Measurements from ENCODE around the gene FITM1. TPM values are rescaled to one million over a fixed set of nuclear protein-coding genes. Genes with fewer than 3 reads are reported as not detected.
A peak's percentile ranks its signal among the peaks of the same experiment; 100 is the strongest.

FITM1 gene
- total RNA-seq, 1 experiment from 2014 or later: 0.89 TPM

DNA sequence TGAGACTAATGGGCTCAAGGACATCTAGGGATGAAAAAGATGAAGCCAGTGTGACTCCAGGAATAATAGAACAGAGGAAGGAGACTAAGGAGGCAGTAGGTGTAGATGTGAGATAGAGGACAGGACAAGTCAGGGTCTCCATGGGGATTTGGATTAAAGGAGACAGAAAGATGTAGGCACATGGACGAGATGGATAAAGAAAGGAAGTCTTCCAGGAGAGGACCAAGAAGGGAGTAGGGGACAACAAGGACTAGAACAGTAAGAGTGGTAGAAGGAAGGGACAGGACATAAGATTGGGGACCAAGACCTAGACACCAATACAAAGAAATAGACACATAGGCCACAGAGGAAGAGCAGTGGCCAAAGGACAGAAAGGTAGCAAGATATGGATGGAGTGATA is 43.5 kb upstream of the FITM1 start:
- H3K27ac ChIP-seq (ENCODE audit: low read length): no peak overlapping the region
- no peaks in the 10 kb centered on the region for H3K79me2 ChIP-seq (ENCODE audit: low read length)
- no peak overlapping the region for H3K4me2 ChIP-seq (ENCODE audit: low read depth, low read length, poor library complexity, severe bottlenecking)
- no peaks in the 10 kb centered on the region for H4K20me1 ChIP-seq (ENCODE audit: insufficient read depth, low read depth, low read length)
- H3K4me1 ChIP-seq (ENCODE audit: low read length): peaks cover 7% of the 10 kb centered on the region
- H3K9me3 ChIP-seq (ENCODE audit: low read length): no peaks in the 10 kb centered on the region
- H3K9ac ChIP-seq (ENCODE audit: low read length): no peak overlapping the region
- no peaks in the 10 kb centered on the region for H3K27me3 ChIP-seq (ENCODE audit: low read length)
- no peaks in the 10 kb centered on the region for H3K9me2 ChIP-seq (replicated peaks; ENCODE audit: insufficient read depth, low read length)
- H3K4me3 ChIP-seq (ENCODE audit: low read length): no peak overlapping the region
- DNase-seq: no peak
- H3K36me3 ChIP-seq (ENCODE audit: insufficient read depth, low read length): no peaks in the 10 kb centered on the region
- H2AFZ ChIP-seq (ENCODE audit: low read length): no peak overlapping the region

- H3K79me2 ChIP-seq (ENCODE audit: low read length): no peaks in the 10 kb centered on the region
- no peaks in the 10 kb centered on the region for H3K36me3 ChIP-seq (ENCODE audit: insufficient read depth, low read length)
- no peak overlapping the region for H3K27ac ChIP-seq (ENCODE audit: low read length)
- no peak overlapping the region for H3K4me2 ChIP-seq (ENCODE audit: low read depth, low read length, poor library complexity, severe bottlenecking)
- no peak for DNase-seq
- no peaks in the 10 kb centered on the region for H4K20me1 ChIP-seq (ENCODE audit: insufficient read depth, low read depth, low read length)
- no peaks in the 10 kb centered on the region for H3K9me3 ChIP-seq (ENCODE audit: low read length)
- no peak overlapping the region for H3K4me3 ChIP-seq (ENCODE audit: low read length)
- H3K9me2 ChIP-seq (replicated peaks; ENCODE audit: insufficient read depth, low read length): no peaks in the 10 kb centered on the region
- H3K9ac ChIP-seq (ENCODE audit: low read length): no peak overlapping the region
- H3K4me1 ChIP-seq (ENCODE audit: low read length): peaks cover 11% of the 10 kb centered on the region
- H3K27me3 ChIP-seq (ENCODE audit: low read length): no peaks in the 10 kb centered on the region
- no peak overlapping the region for H2AFZ ChIP-seq (ENCODE audit: low read length)
These were observed 42.4 kb upstream of the FITM1 start for GRCh38 chr14:24088095-24088494.

- no peaks in the 10 kb centered on the region for H3K9me2 ChIP-seq (replicated peaks; ENCODE audit: insufficient read depth, low read length)
- H3K27me3 ChIP-seq (ENCODE audit: low read length): no peaks in the 10 kb centered on the region
These were observed 40.6 kb upstream of the FITM1 start for GRCh38 chr14:24089890-24090289.

DNA sequence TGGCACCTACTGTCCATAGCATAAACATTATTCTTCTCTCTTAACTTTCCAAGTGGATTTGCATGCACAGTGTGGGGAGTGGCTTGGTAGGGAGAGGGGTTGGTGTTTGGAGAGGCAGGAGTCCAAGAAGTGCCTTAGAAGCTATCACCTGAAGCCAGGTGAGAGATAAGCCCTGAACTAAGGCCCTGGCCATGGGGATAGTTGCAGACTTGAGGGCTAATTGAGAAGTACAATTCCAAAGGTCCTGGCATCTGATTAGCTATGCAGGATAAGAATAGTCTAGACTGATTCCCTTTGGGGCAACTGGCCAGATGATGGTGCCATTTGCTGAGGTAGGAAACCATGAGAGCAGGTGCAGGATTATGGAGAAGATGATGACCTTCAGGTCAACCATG is 38.4 kb upstream of the FITM1 start:
- H2AFZ ChIP-seq (ENCODE audit: low read length): no peak overlapping the region
- H3K4me3 ChIP-seq (ENCODE audit: low read length): no peak overlapping the region
- no peak overlapping the region for H3K4me2 ChIP-seq (ENCODE audit: low read depth, low read length, poor library complexity, severe bottlenecking)
- H3K9me3 ChIP-seq (ENCODE audit: low read length): no peaks in the 10 kb centered on the region
- H4K20me1 ChIP-seq (ENCODE audit: insufficient read depth, low read depth, low read length): no peaks in the 10 kb centered on the region
- no peak overlapping the region for H3K9ac ChIP-seq (ENCODE audit: low read length)
- no peaks in the 10 kb centered on the region for H3K36me3 ChIP-seq (ENCODE audit: insufficient read depth, low read length)
- DNase-seq: no peak
- H3K79me2 ChIP-seq (ENCODE audit: low read length): peaks cover 18% of the 10 kb centered on the region
- H3K9me2 ChIP-seq (replicated peaks; ENCODE audit: insufficient read depth, low read length): no peaks in the 10 kb centered on the region
- H3K4me1 ChIP-seq (ENCODE audit: low read length): peaks cover 29% of the 10 kb centered on the region
- no peaks in the 10 kb centered on the region for H3K27me3 ChIP-seq (ENCODE audit: low read length)
- no peak overlapping the region for H3K27ac ChIP-seq (ENCODE audit: low read length)

More at GRCh38 chr14:24089890-24090289, 40.6 kb upstream of the FITM1 start:
- Histone ChIP-seq H3K9me3 (ENCODE audit: low read length) (no peaks in the 10 kb centered on the region), H3K4me1 (ENCODE audit: low read length) (peaks cover 19% of the 10 kb centered on the region), H2AFZ (ENCODE audit: low read length) (no peak overlapping the region), H3K36me3 (ENCODE audit: insufficient read depth, low read length) (no peaks in the 10 kb centered on the region), H3K9ac (ENCODE audit: low read length) (no peak overlapping the region), H4K20me1 (ENCODE audit: insufficient read depth, low read depth, low read length) (no peaks in the 10 kb centered on the region), H3K27ac (ENCODE audit: low read length) (no peak overlapping the region), H3K79me2 (ENCODE audit: low read length) (peaks cover 7% of the 10 kb centered on the region), H3K4me3 (ENCODE audit: low read length) (no peak overlapping the region), H3K4me2 (ENCODE audit: low read depth, low read length, poor library complexity, severe bottlenecking) (no peak overlapping the region)
- no peak for DNase-seq

GRCh38 chr14:24092505-24093206 is 37.8 kb upstream of the FITM1 start:
- no peaks in the 10 kb centered on the region for H3K36me3 ChIP-seq (ENCODE audit: insufficient read depth, low read length)
- peak overlapping the region; percentile 60; the same call in 1 of the 2 replicates for H3K27ac ChIP-seq (ENCODE audit: low read length)
- no peaks in the 10 kb centered on the region for H3K9me2 ChIP-seq (replicated peaks; ENCODE audit: insufficient read depth, low read length)
- H3K4me1 ChIP-seq (ENCODE audit: low read length): peaks cover 29% of the 10 kb centered on the region
- peak overlapping the region; percentile 97; the same call in 1 of the 2 replicates for H3K9ac ChIP-seq (ENCODE audit: low read length)
- no peaks in the 10 kb centered on the region for H3K27me3 ChIP-seq (ENCODE audit: low read length)
- H3K4me3 ChIP-seq (ENCODE audit: low read length): no peak overlapping the region
- no peaks in the 10 kb centered on the region for H4K20me1 ChIP-seq (ENCODE audit: insufficient read depth, low read depth, low read length)
- H3K79me2 ChIP-seq (ENCODE audit: low read length): peaks cover 18% of the 10 kb centered on the region
- H3K9me3 ChIP-seq (ENCODE audit: low read length): no peaks in the 10 kb centered on the region
- DNase-seq: no peak
- no peak overlapping the region for H2AFZ ChIP-seq (ENCODE audit: low read length)
- H3K4me2 ChIP-seq (ENCODE audit: low read depth, low read length, poor library complexity, severe bottlenecking): no peak overlapping the region

DNA sequence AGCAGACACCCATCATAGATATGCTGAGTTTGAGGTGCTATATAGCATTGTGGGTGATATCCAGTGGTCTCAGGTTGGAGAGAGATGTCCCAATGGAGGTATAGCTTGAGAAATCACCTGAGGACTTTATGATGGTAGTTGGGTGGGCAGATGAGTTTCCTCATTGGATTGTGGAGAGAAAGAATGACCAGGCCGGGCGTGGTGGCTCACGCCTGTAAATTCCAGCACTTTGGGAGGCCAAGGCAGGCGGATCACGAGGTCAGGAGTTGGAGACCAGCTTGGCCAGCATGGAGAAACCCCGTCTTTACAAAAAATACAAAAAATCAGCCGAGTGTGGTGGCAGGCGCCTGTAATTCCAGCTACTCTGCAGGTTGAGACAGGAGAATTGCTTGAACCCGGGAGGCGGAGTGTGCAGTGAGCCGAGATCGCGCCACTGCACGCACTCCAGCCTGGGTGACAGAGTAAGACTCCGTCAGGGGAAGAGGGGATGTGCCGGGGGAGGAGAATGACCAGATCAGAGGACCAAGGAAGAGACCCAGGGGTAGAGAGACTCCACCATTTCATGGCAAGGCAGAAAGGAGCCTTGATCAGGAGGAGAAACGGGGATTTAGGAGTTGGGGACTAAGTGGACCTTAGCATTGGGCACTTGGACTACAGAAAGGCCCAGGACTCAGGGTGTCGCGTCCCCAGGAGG is 37.1 kb upstream of the FITM1 start:
- peak overlapping the region; percentile 60; the same call in 1 of the 2 replicates for H3K27ac ChIP-seq (ENCODE audit: low read length)
- peak overlapping the region; percentile 95; the same call in 1 of the 2 replicates for H3K4me3 ChIP-seq (ENCODE audit: low read length)
- H3K36me3 ChIP-seq (ENCODE audit: insufficient read depth, low read length): 0 out of 2 replicates have a peak, but pooled peaks cover 3% of the 10 kb centered on the region
- no peaks in the 10 kb centered on the region for H3K9me2 ChIP-seq (replicated peaks; ENCODE audit: insufficient read depth, low read length)
- H3K27me3 ChIP-seq (ENCODE audit: low read length): no peaks in the 10 kb centered on the region
- peak overlapping the region; percentile 95 for H3K4me2 ChIP-seq (ENCODE audit: low read depth, low read length, poor library complexity, severe bottlenecking)
- no peaks in the 10 kb centered on the region for H3K9me3 ChIP-seq (ENCODE audit: low read length)
- H3K9ac ChIP-seq (ENCODE audit: low read length): peak overlapping the region; percentile 97
- peaks cover 18% of the 10 kb centered on the region for H3K79me2 ChIP-seq (ENCODE audit: low read length)
- peaks cover 29% of the 10 kb centered on the region for H3K4me1 ChIP-seq (ENCODE audit: low read length)
- H4K20me1 ChIP-seq (ENCODE audit: insufficient read depth, low read depth, low read length): no peaks in the 10 kb centered on the region
- no peak overlapping the region for H2AFZ ChIP-seq (ENCODE audit: low read length)
- DNase-seq: no peak

DNA sequence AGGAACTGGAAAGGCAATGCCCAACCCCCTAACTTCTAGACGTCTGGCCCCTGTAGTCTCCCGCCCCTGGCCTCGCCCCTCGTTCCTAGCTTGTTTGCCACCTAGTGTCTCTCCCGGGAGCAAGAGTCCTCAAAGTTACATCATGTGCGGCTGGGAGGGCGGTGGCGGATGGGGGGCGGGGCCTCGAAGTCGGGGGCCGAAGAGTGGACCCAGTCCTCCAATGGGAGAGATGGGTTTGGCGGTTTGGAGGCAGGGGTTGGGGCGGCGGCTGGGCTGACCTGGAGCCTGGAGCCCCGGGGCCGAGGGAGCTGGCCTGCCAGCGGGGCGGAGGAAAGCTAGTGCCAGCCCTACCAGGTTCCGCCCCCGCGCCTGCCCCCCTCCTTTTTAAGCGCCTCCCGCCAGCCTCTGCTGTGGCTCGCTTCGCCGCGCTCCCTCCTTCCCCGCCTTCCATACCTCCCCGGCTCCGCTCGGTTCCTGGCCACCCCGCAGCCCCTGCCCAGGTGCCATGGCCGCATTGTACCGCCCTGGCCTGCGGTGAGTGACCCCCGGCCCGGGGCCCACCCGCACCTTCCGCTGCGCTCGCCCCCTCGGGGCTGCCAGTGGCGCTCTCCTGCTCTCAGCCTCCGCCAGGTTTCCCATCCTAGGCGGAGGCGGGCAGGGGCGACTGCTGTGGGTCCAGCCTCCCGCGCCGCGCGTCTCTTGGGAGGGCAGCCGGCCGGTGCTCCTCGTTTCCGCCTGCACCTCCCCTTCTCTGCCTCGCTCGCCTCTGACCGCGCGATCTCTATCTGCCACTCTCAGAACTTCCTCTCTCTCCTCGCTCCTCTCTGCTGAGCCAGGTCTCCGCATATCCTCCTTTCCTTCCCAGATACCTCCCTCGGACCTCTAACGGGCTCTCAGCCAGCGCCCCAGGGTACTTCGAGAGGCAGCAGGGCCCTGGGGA is 36.3 kb upstream of the FITM1 start, which contains the start of gene PCK2:
TSS of gene PCK2 (plus strand) at position 411 of the 940 bp plus-strand sequence. CDS start at position 506, 95 bp downstream.
- peak within 1 kb of the TSS; percentile 97 for H3K9ac ChIP-seq (ENCODE audit: low read length)
- H3K9me2 ChIP-seq (replicated peaks; ENCODE audit: insufficient read depth, low read length): no peaks in the 10 kb centered on the region

More for the DNA sequence above, 36.3 kb upstream of the FITM1 start, which contains the start of gene PCK2:
- Histone ChIP-seq H3K4me1 (ENCODE audit: low read length) (peaks cover 29% of the 10 kb centered on the region), H2AFZ (ENCODE audit: low read length) (no peak within 1 kb of the TSS), H3K4me3 (ENCODE audit: low read length) (peak within 1 kb of the TSS; percentile 95), H3K9me3 (ENCODE audit: low read length) (no peaks in the 10 kb centered on the region), H4K20me1 (ENCODE audit: insufficient read depth, low read depth, low read length) (no peaks in the 10 kb centered on the region), H3K27ac (ENCODE audit: low read length) (peak within 1 kb of the TSS; percentile 91), H3K27me3 (ENCODE audit: low read length) (no peaks in the 10 kb centered on the region), H3K79me2 (ENCODE audit: low read length) (peaks cover 18% of the 10 kb centered on the region), H3K4me2 (ENCODE audit: low read depth, low read length, poor library complexity, severe bottlenecking) (peak within 1 kb of the TSS; percentile 95), H3K36me3 (ENCODE audit: insufficient read depth, low read length) (0 out of 2 replicates have a peak, but pooled peaks cover 4% of the 10 kb centered on the region)
- peak; percentile 96 for DNase-seq
